IPS DF 4.7 (cell line): ENCODE results near the gene TRIM3.
A peak's percentile ranks its signal among the peaks of the same experiment; 100 is the strongest.

Experiments used
- DNase-seq: peaks from one replicate; pipeline ENCODE4 v3.0.0-alpha.2; 2013; ENCODE audit warnings: low spot score; ENCODE audit errors: extremely low read depth

TRIM3 gene

DNA sequence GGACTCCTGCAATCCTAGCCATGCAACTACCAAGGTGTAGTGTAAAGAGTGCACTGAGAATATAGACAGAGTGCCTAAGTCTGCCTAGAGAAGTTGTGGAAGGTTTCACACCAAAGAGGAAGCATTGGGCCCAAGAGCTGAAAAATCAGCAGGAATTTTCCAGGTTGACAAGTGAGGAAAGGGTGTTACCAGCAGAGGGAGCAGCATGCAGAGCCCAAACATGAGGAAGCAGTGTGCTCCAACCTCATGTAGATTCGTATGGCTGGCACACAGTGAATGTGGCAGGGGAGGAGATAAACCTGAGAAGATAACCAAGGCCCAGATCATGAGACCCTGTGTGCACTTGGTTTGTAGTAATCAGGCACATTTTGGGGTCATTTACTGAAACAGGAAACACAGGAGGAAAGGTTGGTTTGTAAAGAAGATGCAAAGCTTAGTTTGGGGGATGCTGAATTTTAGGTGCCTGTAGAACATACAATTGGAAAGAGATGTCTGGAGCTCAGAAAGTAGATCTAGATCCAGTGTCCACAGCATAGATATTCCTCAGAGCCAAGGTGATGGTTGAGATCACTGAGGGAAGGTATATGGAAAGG is 34.7 kb downstream of the TRIM3 start:
- peak; percentile 44 for DNase-seq

- DNase-seq: no peak
Measured at GRCh38 chr11:6437993-6438392, 35.7 kb downstream of the TRIM3 start.

- no peak for DNase-seq
Measured at GRCh38 chr11:6437423-6437822, 36.3 kb downstream of the TRIM3 start.

DNA sequence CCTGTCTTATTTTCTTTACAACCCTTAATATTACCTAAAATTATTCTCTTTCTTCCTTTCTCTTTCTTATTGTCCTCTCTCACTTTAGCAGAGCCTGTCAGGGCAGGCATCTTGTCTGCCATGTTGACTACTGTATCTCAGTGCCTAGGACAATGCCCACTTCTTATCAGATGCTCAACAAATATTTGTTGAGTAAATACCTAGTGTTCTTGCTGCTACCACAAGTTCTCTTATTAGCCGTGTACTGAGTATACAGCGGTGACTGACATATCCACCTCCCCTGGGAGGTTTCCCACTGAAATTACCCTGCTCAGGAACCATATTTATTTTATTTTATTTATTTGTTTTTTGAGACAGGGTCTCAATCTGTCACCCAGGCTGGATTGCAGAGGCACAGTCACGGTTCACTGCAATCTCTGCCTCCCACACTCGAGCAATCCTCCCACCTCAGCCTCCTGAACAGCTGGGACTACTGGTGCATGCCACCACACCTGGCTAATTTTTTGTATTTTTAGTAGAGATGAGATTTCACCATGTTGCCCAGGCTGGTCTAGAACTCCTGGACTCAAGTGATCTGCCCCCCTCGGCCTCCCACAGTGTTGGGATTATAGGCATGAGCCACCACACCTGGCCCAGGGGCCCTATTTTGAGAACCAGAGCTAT is 39.6 kb downstream of the TRIM3 start:
- no peak for DNase-seq

- DNase-seq: no peak
Measured at GRCh38 chr11:6431861-6432260, 41.9 kb downstream of the TRIM3 start.

DNA sequence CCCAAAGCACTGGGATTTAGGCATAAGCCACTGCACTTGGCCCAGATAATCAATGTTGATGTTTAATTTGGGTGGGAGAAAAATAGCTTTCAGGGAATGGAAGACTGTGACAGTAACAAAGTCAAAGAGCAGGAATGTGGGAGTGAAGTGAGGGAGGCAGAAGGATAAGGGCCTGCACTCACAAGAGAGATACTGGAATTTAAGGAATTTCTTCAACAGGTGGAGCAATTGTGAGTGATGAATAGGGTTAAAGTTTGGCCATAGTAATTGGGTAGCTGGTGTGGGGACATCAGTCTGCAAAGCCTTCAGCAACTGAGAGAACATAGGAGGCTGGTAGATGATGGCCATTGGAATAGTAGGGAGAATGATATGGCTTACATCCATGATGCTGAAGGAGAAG is 46.2 kb downstream of the TRIM3 start:
- DNase-seq: no peak

DNA sequence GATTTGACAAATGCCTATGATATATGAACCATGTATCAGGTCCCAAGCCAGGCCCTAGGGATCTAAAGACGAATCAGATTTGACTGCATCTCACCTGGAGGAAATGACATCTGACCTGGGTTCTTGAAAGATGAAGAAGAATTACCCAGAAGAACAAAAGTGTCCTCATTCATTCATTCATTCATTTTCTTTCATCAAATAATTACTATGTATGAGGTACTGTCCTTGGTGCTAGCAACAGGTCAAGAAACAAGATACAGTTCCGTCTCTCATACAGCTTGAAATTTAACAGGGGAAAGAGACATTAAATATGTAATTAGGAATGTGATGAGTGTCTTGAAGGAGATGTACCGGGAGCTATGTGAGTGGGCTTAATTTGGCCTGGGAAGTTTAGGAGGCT is 53.1 kb downstream of the TRIM3 start:
- no peak for DNase-seq

DNA sequence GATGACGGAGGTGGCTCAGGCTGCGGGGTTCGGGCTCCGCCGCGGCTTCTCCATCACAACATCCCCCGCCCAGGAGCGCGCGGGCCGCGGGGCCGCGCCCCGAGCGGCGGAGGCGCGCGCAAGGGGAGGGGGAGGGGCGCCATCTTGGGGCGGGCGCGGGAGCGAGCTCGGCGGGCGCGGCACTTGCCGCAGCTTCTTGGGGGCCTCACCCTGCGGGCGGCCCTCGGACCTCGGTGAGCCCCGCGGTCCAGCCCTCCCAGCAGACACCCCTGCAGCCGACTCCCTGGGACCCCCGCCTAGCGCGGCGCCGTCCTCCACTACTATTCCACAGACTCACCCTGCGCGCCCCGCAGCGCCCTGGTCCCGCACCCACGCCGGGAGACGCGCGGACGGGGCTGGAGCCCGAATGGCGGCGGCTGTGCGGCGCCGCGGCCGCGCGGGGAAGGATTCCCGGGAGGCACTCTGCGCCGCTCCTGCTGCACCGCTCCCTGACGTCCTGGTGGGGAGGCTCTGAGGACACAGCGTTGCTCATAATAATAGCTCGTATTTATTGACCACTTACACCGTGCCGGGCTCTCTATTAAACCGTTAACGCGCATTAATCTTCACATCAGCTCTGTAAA is 54.6 kb downstream of the TRIM3 start, which contains the start of gene APBB1:
Gene APBB1 (minus strand): TSS at position 86 of the 623 bp plus-strand sequence. CDS start 7,747 bp downstream, outside the sequence.
- DNase-seq: no peak

DNA sequence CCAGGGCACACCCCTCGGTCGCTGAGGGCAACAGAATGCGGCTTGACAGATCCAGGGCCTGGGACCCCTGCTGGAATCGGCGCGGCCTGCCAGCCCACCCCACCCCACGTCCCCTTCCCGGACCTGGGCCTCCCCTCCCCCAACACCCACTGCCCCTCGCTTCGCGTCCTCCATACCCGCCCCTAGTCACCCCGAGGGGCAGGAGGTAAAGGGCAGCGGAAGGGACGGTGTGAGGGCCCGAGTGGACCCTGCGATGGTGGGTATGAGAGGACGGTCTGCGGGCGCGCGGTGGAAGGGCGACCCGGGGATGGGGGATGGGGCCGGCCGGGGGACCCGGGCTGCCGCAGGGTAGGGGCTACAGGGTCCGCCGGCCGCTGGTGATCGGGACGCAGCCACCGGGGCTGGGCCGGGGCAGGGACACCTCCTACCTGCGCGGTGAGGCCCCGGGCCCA is 55.2 kb downstream of the TRIM3 start:
- DNase-seq: no peak

- DNase-seq: no peak
Measured at GRCh38 chr11:6417907-6418556, 55.7 kb downstream of the TRIM3 start.

- DNase-seq: no peak
Measured at GRCh38 chr11:6415797-6416196, 57.9 kb downstream of the TRIM3 start.

DNA sequence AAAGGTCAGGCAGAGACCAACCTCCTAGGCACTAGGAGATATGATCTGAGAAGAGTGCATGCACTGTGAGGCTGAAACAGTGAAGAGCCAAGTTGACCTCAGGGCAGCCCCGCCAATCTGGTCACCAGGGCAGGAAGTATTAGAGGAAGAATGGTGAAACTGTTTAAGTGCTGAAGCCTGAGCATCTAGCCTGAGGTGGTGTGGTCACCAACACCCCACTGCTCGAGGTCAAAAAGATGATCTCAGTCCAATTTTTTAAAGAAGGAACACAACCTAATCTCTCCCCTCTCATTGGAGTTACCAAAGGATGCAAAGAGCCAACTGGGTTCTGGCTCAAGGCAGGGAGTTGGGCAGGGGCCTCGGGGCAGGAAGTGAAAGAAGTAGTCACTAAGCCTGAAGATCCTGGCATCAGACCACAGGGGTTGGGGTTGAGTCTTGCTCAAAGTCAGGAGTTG is 58.8 kb downstream of the TRIM3 start:
- no peak for DNase-seq

GRCh38 chr11:6413791-6414201 is 59.9 kb downstream of the TRIM3 start:
- DNase-seq: no peak

DNA sequence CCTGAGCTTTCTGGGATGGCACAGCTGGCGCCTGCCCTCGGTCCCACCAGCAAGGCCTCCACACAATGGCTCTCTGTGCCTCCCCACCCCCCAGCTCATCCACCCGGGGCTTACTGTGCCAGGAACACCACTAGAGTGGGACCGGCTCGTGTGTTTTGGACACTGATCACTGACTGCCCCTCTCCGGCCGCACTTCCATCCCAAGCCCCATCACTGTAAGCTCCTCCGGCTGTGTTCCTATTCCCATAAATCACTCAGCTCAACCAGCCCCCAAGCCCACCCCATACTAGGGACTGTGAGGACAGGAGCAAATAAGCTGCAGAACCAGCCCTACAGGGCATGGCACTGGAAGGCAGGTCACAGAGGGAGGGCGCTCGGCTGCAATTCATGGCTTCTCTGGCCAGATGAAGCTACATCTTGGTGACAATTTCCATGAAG is 62.1 kb downstream of the TRIM3 start:
- DNase-seq: no peak

DNA sequence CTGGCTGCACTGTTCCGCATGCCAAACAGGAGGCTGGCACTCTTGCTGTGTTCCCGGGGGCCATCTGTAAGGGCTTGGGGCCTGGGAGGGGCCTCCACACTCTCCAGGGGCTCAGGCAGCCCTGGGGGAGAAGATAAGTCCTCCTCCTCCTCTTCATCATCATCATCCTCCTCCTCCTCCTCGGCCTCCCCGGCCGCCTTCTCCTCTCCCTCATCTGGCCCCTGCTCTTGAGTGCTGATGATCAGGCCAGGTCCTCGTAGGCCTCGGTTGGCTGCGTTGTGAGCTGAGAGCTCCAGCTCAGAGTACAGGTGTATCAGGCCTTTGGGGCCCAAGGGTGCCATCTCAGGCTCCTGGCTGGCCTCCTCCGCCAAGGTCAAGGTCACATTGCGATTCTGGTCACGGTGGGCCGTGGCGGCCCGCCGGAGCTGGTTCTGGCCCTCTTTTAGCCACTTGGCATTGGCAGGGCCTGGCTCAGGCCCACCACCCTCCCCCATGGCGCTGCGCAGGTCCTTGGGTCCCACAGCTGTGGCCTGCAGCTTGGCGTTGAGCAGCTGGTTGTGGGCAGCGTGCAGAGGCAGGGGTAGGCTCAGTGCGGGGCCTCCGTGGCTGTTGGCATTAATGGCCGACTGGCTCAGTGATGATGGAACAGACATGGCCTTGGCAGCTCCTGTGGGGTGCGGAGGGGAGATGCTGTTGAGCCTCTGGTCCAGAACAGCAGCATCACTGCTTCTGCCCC is 62.9 kb downstream of the TRIM3 start:
- no peak for DNase-seq

GRCh38 chr11:6406370-6406769 is 67.4 kb downstream of the TRIM3 start:
- DNase-seq: no peak

DNA sequence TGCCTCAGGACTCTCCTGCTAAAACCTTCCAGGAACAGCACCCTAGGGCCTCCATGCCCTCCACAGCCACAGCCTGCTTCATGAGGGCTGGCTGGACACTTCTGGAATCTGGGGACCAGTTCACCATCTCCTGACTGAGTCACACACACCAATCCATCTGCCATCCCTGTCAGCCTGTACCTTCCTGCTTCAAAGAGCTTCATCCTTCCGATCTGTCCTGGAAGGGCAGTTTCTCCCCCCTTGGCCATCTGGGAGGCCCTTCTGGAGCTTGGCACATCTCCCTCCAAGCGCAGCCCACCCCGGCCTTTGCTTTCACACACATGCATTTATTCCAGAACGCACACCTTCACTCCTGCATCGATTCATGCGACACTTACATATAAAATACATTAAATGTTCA is 67.9 kb downstream of the TRIM3 start:
- no peak for DNase-seq

DNA sequence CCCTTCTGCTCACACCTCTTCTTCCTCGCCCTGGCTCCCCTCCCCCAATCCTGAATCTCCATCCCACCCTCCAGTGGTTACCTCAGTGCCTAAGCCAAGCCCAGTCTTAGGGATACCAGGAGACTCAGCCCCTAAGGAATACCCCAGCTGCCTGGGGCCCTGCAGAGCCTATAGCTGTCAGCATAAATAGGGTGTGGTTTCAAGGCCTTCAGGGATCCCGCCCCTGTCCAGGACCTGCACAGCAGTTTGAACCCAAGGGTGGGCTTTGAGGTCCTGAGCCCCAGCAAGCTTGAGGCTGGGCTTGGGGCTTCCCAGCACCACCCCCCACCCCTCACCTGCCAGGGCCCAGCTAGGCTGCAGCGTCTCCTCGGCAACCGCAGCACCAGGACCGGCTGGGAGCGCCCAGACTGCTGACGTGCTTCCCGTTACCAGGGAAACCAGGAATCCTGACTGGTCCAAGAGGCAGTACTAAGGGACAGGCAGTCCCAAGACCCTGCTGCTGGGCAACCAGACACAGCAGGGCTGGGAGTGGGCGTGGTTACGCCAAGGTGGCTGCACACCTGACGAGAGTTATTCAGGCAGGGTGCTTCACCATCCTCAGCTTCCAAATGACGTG is 68.6 kb downstream of the TRIM3 start:
- no peak for DNase-seq

- no peak for DNase-seq
Measured at GRCh38 chr11:6404342-6405051, 69.2 kb downstream of the TRIM3 start.

DNA sequence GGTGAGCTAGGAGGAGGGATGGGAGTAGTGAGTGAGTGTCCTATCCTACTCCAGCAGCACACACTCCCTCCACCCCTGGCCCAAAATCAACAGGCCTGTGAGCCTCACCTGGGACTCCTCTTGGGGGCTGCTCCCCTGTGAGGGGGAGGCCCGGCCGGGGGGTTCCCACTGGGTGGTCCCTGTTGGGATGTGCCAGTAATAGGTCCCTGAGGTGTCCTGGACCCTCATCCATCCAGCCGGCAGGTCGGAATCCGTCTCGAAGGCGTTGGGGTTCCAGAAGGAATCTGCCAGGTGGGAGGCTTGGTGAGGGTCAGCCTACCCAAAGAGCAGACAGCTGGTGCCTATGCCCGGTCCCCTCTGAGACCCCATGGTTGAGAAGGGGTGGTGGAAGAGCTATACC is 70.2 kb downstream of the TRIM3 start:
- no peak for DNase-seq
